CD14-positive monocyte (primary cell): Measurements from ENCODE around the gene FOXO6. TPM values are rescaled to one million over a fixed set of nuclear protein-coding genes. Genes with fewer than 3 reads are reported as not detected.

Experiments
- DNase-seq, 3 donors: peaks; one replicate each; pipeline ENCODE4 v3.0.0-alpha.2; 2011 to 2022
- H2AFZ ChIP-seq: 2 replicates; pipeline ENCODE4 v1.6.0; 2012; ENCODE audit warnings: mild to moderate bottlenecking, low read depth, low read length, inconsistent platforms; ENCODE audit not compliant: insufficient read depth, poor library complexity, severe bottlenecking
- H3K27ac ChIP-seq, 2 donors: 1 replicate in 1 of 2; 2 replicates in 1 of 2; pipeline ENCODE4 v1.5.1; 2012 to 2013; ENCODE audit warnings: low read length in 2 of 2, control low read depth in 1 of 2, inconsistent platforms in 1 of 2, low read depth in 1 of 2, mild to moderate bottlenecking in 1 of 2
- H3K27me3 ChIP-seq, 2 donors: one replicate each; pipeline versions ENCODE4 v1.6.0 to v1.6.1; 2011 to 2013; ENCODE audit warnings: low read length in 2 of 2; ENCODE audit not compliant: control insufficient read depth in 2 of 2, insufficient read depth in 2 of 2
- H3K36me3 ChIP-seq, 2 donors: replicated peaks in 1 of 2; 1 replicate in 1 of 2; 2 replicates in 1 of 2; pipeline versions ENCODE4 v1.5.1 to v1.6.1; 2012 to 2013; ENCODE audit warnings: low read length in 2 of 2, control low read depth in 1 of 2, inconsistent platforms in 1 of 2, mild to moderate bottlenecking in 1 of 2; ENCODE audit not compliant: insufficient read depth in 2 of 2, control insufficient read depth in 1 of 2
- H3K4me1 ChIP-seq, 2 donors: 1 replicate in 1 of 2; 2 replicates in 1 of 2; pipeline versions ENCODE4 v1.5.1 to v1.6.1; 2012 to 2013; ENCODE audit warnings: low read length in 2 of 2, control low read depth in 1 of 2, inconsistent platforms in 1 of 2, mild to moderate bottlenecking in 1 of 2, moderate library complexity in 1 of 2; ENCODE audit not compliant: insufficient read depth in 2 of 2, control insufficient read depth in 1 of 2
- H3K4me2 ChIP-seq: replicated peaks from 2 replicates; pipeline ENCODE3; 2012; ENCODE audit warnings: low read length, moderate library complexity, mild to moderate bottlenecking; ENCODE audit not compliant: poor library complexity, severe bottlenecking; ENCODE audit errors: extremely low read depth
- H3K4me3 ChIP-seq, 3 experiments: fragments of 200-600 bp in 1 of 3; sonication (generic) in 1 of 3; replicated peaks in 1 of 3; 1 replicate in 2 of 3; 2 replicates in 1 of 3; pipeline ENCODE4 v1.5.1; 2011 to 2013; ENCODE audit warnings: low read length in 3 of 3, mild to moderate bottlenecking in 3 of 3, control low read depth in 2 of 3, low read depth in 2 of 3, inconsistent platforms in 1 of 3, moderate library complexity in 1 of 3
- H3K79me2 ChIP-seq: 2 replicates; pipeline ENCODE4 v1.6.0; 2012; ENCODE audit warnings: mild to moderate bottlenecking, control low read depth, inconsistent platforms, low read length, moderate library complexity; ENCODE audit not compliant: insufficient read depth
- H3K9ac ChIP-seq: 2 replicates; pipeline ENCODE4 v1.6.0; 2017; ENCODE audit warnings: low read length, mild to moderate bottlenecking; ENCODE audit not compliant: insufficient read depth, poor library complexity, severe bottlenecking
- H3K9me3 ChIP-seq, 2 donors: replicated peaks in 1 of 2; 1 replicate in 1 of 2; 2 replicates in 1 of 2; pipeline versions ENCODE4 v1.5.1 to v1.6.1; 2012 to 2013; ENCODE audit warnings: low read length in 2 of 2, control low read depth in 1 of 2; ENCODE audit not compliant: control insufficient read depth in 1 of 2, insufficient read depth in 1 of 2
- H4K20me1 ChIP-seq: 2 replicates; pipeline ENCODE4 v1.6.0; 2012; ENCODE audit warnings: mild to moderate bottlenecking, low read length, control low read depth, moderate library complexity; ENCODE audit not compliant: insufficient read depth
- H3K27ac Mint-ChIP-seq, 7 donors: one replicate each; pipeline ENCODE4 v1.8.0; 2020; ENCODE audit warnings: mild to moderate bottlenecking in 7 of 7, mixed read lengths in 7 of 7, moderate library complexity in 6 of 7, inconsistent platforms in 2 of 7
- H3K27me3 Mint-ChIP-seq, 3 donors: one replicate each; pipeline ENCODE4 v1.8.0; 2021 to 2022; ENCODE audit warnings: low read depth in 3 of 3, mild to moderate bottlenecking in 3 of 3, mixed read lengths in 3 of 3, moderate library complexity in 3 of 3, inconsistent platforms in 1 of 3
- H3K36me3 Mint-ChIP-seq, 2 donors: one replicate each; pipeline ENCODE4 v1.8.0; 2020; ENCODE audit warnings: mixed read lengths in 2 of 2, inconsistent platforms in 1 of 2, mild to moderate bottlenecking in 1 of 2
- H3K4me1 Mint-ChIP-seq: one replicate; pipeline ENCODE4 v1.8.0; 2020; ENCODE audit warnings: mild to moderate bottlenecking, mixed read lengths
- H3K4me3 Mint-ChIP-seq, 2 donors: one replicate each; pipeline ENCODE4 v1.8.0; 2020; ENCODE audit warnings: mild to moderate bottlenecking in 2 of 2, mixed read lengths in 2 of 2, moderate library complexity in 1 of 2
- H3K9me3 Mint-ChIP-seq, 7 donors: one replicate each; pipeline ENCODE4 v1.8.0; 2020 to 2022; ENCODE audit warnings: mixed read lengths in 7 of 7, mild to moderate bottlenecking in 6 of 7, moderate library complexity in 6 of 7, inconsistent platforms in 2 of 7
- CTCF ChIP-seq: fragments of 200-600 bp; IDR thresholded peaks from one replicate; pipeline ENCODE4 v1.8.0; 2022; ENCODE audit warnings: antibody characterized with exemption, mild to moderate bottlenecking
- WGBS: methylation state at CpG from one replicate; pipeline ENCODE4 v1.1.5; 2013; ENCODE audit warnings: missing lambda C conversion rate; ENCODE audit not compliant: insufficient coverage; 5-methylcytosine and 5-hydroxymethylcytosine counted together
- intact Hi-C, 2 donors: fragments of 100-400 bp; cut with micrococcal nuclease; formaldehyde crosslinking; loops; one replicate each; pipeline versions ENCODE4 v1.15.0 to v1.15.1; 2023
- polyA plus RNA-seq, 3 donors: library from polyadenylated mRNA; depleted of rRNA in 1 of 3; unstranded in 2 of 3; stranded (reverse) in 1 of 3; fragments of 300-500 nt in 2 of 3; fragments of >200 nt in 1 of 3; fragmentation: Illumina TruSeq in 2 of 3; gene quantifications; 1 replicate in 2 of 3; 2 replicates in 1 of 3; pipeline ENCODE4 v1.2.3, GENCODE V29; 2012 to 2021

Gene FOXO6
- polyA plus RNA-seq, 3 donors = 0.05 TPM; not detected in 2

- peaks cover 22 to 24% (median 23%) of the 10 kb centered on the region in 3 donors for H3K27me3 Mint-ChIP-seq
- H3K9me3 Mint-ChIP-seq = peaks cover 0 to 3% (median 0%) of the 10 kb centered on the region in 7 donors
- Histone ChIP-seq H2AFZ (no peak overlapping the region), H3K4me2 (no peak overlapping the region), H3K79me2 (no peaks in the 10 kb centered on the region), H3K4me1 (peaks cover 0 to 12% of the 10 kb centered on the region in 2 donors), H3K27me3 (peaks cover 0 to 11% of the 10 kb centered on the region in 2 donors), H3K9ac (no peak overlapping the region), H3K27ac (no peak overlapping the region), H3K4me3 (no peak overlapping the region), H3K36me3 (no peaks in the 10 kb centered on the region), H4K20me1 (no peaks in the 10 kb centered on the region), H3K9me3 (no peaks in the 10 kb centered on the region)
- no peaks in the 10 kb centered on the region for H3K36me3 Mint-ChIP-seq
- intact Hi-C loops = loop anchor here in 1 of 2 donors (10.0 kb wide), 1 partner anchor 81 kb away; no protein-coding TSS in a partner anchor
- H3K27ac Mint-ChIP-seq = peak overlapping the region in 1 of 7 donors; percentile 9
- TF ChIP-seq CTCF = no peak
- no CpG with 5 or more reads among the region's 1 CpG for WGBS
- no peak overlapping the region for H3K4me3 Mint-ChIP-seq
- peaks cover 13% of the 10 kb centered on the region for H3K4me1 Mint-ChIP-seq
- DNase-seq = no peak
These were observed 5.9 kb upstream of the FOXO6 start for GRCh38 chr1:41355356-41355755.

GRCh38 chr1:41355761-41356160 is 5.5 kb upstream of the FOXO6 start:
- Histone ChIP-seq H3K36me3 (no peaks in the 10 kb centered on the region), H3K4me2 (no peak overlapping the region), H4K20me1 (no peaks in the 10 kb centered on the region), H3K27me3 (peaks cover 0 to 11% of the 10 kb centered on the region in 2 donors), H3K79me2 (no peaks in the 10 kb centered on the region), H3K9me3 (no peaks in the 10 kb centered on the region), H3K4me3 (no peak overlapping the region), H3K27ac (no peak overlapping the region), H2AFZ (no peak overlapping the region), H3K9ac (no peak overlapping the region), H3K4me1 (peaks cover 4 to 15% of the 10 kb centered on the region in 2 donors)
- H3K27ac Mint-ChIP-seq = peak overlapping the region in 1 of 7 donors; percentile 9
- H3K9me3 Mint-ChIP-seq = peaks cover 0 to 3% (median 0%) of the 10 kb centered on the region in 7 donors
- peaks cover 22 to 24% (median 23%) of the 10 kb centered on the region in 3 donors for H3K27me3 Mint-ChIP-seq
- TF ChIP-seq CTCF = no peak
- H3K36me3 Mint-ChIP-seq = no peaks in the 10 kb centered on the region
- intact Hi-C loops = loop anchor here in 1 of 2 donors (10.0 kb wide), 1 partner anchor 81 kb away; no protein-coding TSS in a partner anchor
- DNase-seq = no peak
- no peak overlapping the region for H3K4me3 Mint-ChIP-seq
- H3K4me1 Mint-ChIP-seq = peaks cover 17% of the 10 kb centered on the region
- 93% methylated on average over 6 of the region's 6 CpGs for WGBS
